COLO668 (cell line): Measurements from ENCODE around the gene BRPF1.
"Not testable (repeated sequence)": the region's sequence is repeated elsewhere in the genome, so short reads cannot be mapped to it uniquely, and the experiment has no call there.

Experiments
- DNase-seq: peaks from one replicate; lab custom pipeline; 2025; ENCODE audit not compliant: unreplicated experiment; lab: John Stamatoyannopoulos, UW

Gene BRPF1

GRCh38 chr3:9765865-9766264 lies 34.3 kb downstream of the BRPF1 start:
- DNase-seq: no peak

GRCh38 chr3:9767418-9767817 lies 35.9 kb downstream of the BRPF1 start:
- DNase-seq: no peak

- no peak for DNase-seq
Observed at GRCh38 chr3:9768141-9768775, 36.7 kb downstream of the BRPF1 start.

- peak; percentile 8 for DNase-seq
Observed at GRCh38 chr3:9769012-9769411, 37.5 kb downstream of the BRPF1 start.

GRCh38 chr3:9769426-9770275 lies 38.1 kb downstream of the BRPF1 start, which contains the start of gene CAMK1:
Gene CAMK1, minus strand, starts transcription at chr3:9769947. Its CDS starts 2,198 bp downstream, at chr3:9767749.
- DNase-seq: peak; percentile 67

- no peak for DNase-seq
Observed at GRCh38 chr3:9770276-9770812, 38.8 kb downstream of the BRPF1 start.

- not testable (repeated sequence) for DNase-seq
Observed at GRCh38 chr3:9771007-9771406, 39.5 kb downstream of the BRPF1 start.

- no peak for DNase-seq
Observed at GRCh38 chr3:9776896-9777693, 45.6 kb downstream of the BRPF1 start.

- DNase-seq: no peak
Observed at GRCh38 chr3:9777694-9778021, 46.1 kb downstream of the BRPF1 start.

- DNase-seq: no peak
Observed at GRCh38 chr3:9778143-9779074, 46.9 kb downstream of the BRPF1 start.

- DNase-seq: no peak
Observed at GRCh38 chr3:9779075-9779593, 47.6 kb downstream of the BRPF1 start.

GRCh38 chr3:9779721-9780457 lies 48.4 kb downstream of the BRPF1 start:
- no peak for DNase-seq

- DNase-seq: no peak
Observed at GRCh38 chr3:9780458-9780812, 48.9 kb downstream of the BRPF1 start.

GRCh38 chr3:9780910-9781309 lies 49.4 kb downstream of the BRPF1 start:
- DNase-seq: no peak

GRCh38 chr3:9781551-9781950 lies 50.0 kb downstream of the BRPF1 start:
- DNase-seq: no peak

- no peak for DNase-seq
Observed at GRCh38 chr3:9781978-9782603, 50.6 kb downstream of the BRPF1 start.

- DNase-seq: no peak
Observed at GRCh38 chr3:9782770-9783169, 51.2 kb downstream of the BRPF1 start.

- no peak for DNase-seq
Observed at GRCh38 chr3:9783954-9784353, 52.4 kb downstream of the BRPF1 start.

- no peak for DNase-seq
Observed at GRCh38 chr3:9784965-9785364, 53.4 kb downstream of the BRPF1 start.
